HG02870 (cell line): ENCODE data around the gene ZNF2.
A peak's percentile ranks its signal among the peaks of the same experiment; 100 is the strongest.
"Not testable (repeated sequence)": the region's sequence is repeated elsewhere in the genome, so short reads cannot be mapped to it uniquely, and the experiment has no call there.

Experiments
- ATAC-seq: cut with Tn5 transposase; IDR thresholded peaks from one replicate; pipeline ENCODE4 v1.9.1; 2021; ENCODE audit warnings: mild to moderate bottlenecking, moderate library complexity; ENCODE audit not compliant: unreplicated experiment

Gene ZNF2

GRCh38 chr2:95165371-95166064 lies at the start of gene ZNF2:
ZNF2 (plus strand) TSS chr2:95165809; CDS start chr2:95176227, 10,418 bp downstream.
- peak; percentile 93 for ATAC-seq

GRCh38 chr2:95121093-95121406 lies 44.6 kb upstream of the ZNF2 start:
- ATAC-seq = peak; percentile 1

GRCh38 chr2:95121407-95122196 lies 44.0 kb upstream of the ZNF2 start, which contains the start of gene MRPS5:
MRPS5 (minus strand) TSS chr2:95121808; CDS start chr2:95121791, 17 bp downstream.
- ATAC-seq = peak; percentile 90

GRCh38 chr2:95122197-95122551 lies 43.4 kb upstream of the ZNF2 start:
- peak; percentile 2 for ATAC-seq

GRCh38 chr2:95138702-95139101 lies 26.9 kb upstream of the ZNF2 start:
- no peak for ATAC-seq

GRCh38 chr2:95143838-95144237 lies 21.8 kb upstream of the ZNF2 start:
- no peak for ATAC-seq

GRCh38 chr2:95149397-95149984 lies 16.1 kb upstream of the ZNF2 start:
- no peak for ATAC-seq

GRCh38 chr2:95158441-95158840 lies 7.2 kb upstream of the ZNF2 start:
- no peak for ATAC-seq

GRCh38 chr2:95158891-95159619 lies 6.6 kb upstream of the ZNF2 start:
- ATAC-seq = peak; percentile 42

GRCh38 chr2:95159690-95160449 lies 5.7 kb upstream of the ZNF2 start, which contains the start of gene ZNF514:
ZNF514 (minus strand) TSS chr2:95159848; CDS start chr2:95153253, 6,595 bp downstream.
- ATAC-seq = peak; percentile 86

GRCh38 chr2:95165030-95165370 lies 609 bp upstream of the ZNF2 start:
- ATAC-seq = peak; percentile 8

GRCh38 chr2:95166065-95166763 lies 605 bp downstream of the ZNF2 start:
- ATAC-seq = peak; percentile 9

- no peak for ATAC-seq
These were observed 6.3 kb downstream of the ZNF2 start for GRCh38 chr2:95171902-95172301.

- no peak for ATAC-seq
These were observed 8.5 kb downstream of the ZNF2 start for GRCh38 chr2:95174031-95174542.

- no peak for ATAC-seq
These were observed 13.8 kb downstream of the ZNF2 start for GRCh38 chr2:95179451-95179850.

GRCh38 chr2:95181774-95182173 lies 16.2 kb downstream of the ZNF2 start:
- ATAC-seq = no peak

GRCh38 chr2:95185197-95185596 lies 19.6 kb downstream of the ZNF2 start:
- no peak for ATAC-seq

GRCh38 chr2:95185973-95186372 lies 20.4 kb downstream of the ZNF2 start:
- ATAC-seq = no peak

- not testable (repeated sequence) for ATAC-seq
These were observed 27.3 kb downstream of the ZNF2 start for GRCh38 chr2:95192956-95193355.

GRCh38 chr2:95203911-95204310 lies 38.3 kb downstream of the ZNF2 start:
- no peak for ATAC-seq
